Loucy (cell line): ENCODE data around the gene ARHGAP10.

Source experiments
- CTCF ChIP-seq: fragments of 200-600 bp; sonication (generic); conservative IDR thresholded peaks from 2 replicates; pipeline ENCODE4 v1.5.1; 2014; ENCODE audit warnings: mild to moderate bottlenecking, antibody characterized with exemption, low read length
- EZH2phosphoT487 ChIP-seq: fragments of 200-600 bp; IDR thresholded peaks from 2 replicates; pipeline ENCODE4 v1.6.1; 2018; ENCODE audit warnings: antibody characterized with exemption, mild to moderate bottlenecking, moderate library complexity, borderline replicate concordance

- no peak for TF ChIP-seq CTCF
- no peak for TF ChIP-seq EZH2phosphoT487
Measured at GRCh38 chr4:147975933-147976928, 244.3 kb downstream of the ARHGAP10 start.
